Body of pancreas (tissue), 4 donors: ENCODE data around the gene TRPM2.

Source experiments
- POLR2A ChIP-seq, 3 donors: fragments of 450-650 bp; IDR thresholded peaks; one replicate each; pipeline ENCODE4 v1.6.1; 2016; ENCODE audit warnings: antibody characterized with exemption in 3 of 3, mild to moderate bottlenecking in 2 of 3
- TF ChIP-seq, protein P1 (sequence below), 7 experiments: fragments of 450-650 bp in 4 of 7; fragments of 200-600 bp in 3 of 7; sonication (generic) in 3 of 7; IDR thresholded peaks; one replicate each; pipeline ENCODE4 v1.5.1; 2016 to 2019; ENCODE audit warnings: antibody characterized with exemption in 7 of 7

DNA sequence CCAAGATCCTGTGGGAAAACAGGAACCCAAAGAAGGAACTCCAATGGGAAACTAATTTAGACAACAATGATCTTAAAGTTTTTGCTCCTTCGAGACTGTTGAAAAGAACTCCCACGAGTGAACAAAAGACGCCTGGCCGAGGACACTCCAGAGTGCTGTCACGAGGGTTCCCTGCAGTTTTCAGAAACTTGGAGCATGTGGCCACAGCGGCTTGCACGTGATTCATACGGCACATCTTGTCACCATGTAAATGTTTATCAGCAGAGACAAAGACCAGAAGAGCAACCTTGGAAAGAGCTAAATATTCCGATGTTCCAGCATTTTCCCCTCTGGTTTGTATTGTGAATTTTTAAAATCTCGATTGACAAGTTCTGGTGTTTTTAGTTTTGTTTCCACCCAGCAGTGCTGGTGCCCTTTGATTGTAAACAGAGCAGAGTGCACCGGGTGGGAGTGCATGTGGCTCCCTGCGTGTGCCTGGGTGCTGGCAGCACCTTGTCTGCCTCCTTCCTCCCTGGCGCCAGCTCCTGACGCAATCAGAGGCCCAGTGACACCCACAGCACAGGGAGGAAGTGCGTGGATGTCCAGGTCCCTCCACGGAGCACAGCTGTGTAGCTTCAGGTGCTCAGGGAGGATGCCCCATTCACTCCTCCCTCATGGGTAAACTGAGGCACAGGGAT, 124.8 kb downstream of the TRPM2 start:
- TF ChIP-seq, protein P1, sequence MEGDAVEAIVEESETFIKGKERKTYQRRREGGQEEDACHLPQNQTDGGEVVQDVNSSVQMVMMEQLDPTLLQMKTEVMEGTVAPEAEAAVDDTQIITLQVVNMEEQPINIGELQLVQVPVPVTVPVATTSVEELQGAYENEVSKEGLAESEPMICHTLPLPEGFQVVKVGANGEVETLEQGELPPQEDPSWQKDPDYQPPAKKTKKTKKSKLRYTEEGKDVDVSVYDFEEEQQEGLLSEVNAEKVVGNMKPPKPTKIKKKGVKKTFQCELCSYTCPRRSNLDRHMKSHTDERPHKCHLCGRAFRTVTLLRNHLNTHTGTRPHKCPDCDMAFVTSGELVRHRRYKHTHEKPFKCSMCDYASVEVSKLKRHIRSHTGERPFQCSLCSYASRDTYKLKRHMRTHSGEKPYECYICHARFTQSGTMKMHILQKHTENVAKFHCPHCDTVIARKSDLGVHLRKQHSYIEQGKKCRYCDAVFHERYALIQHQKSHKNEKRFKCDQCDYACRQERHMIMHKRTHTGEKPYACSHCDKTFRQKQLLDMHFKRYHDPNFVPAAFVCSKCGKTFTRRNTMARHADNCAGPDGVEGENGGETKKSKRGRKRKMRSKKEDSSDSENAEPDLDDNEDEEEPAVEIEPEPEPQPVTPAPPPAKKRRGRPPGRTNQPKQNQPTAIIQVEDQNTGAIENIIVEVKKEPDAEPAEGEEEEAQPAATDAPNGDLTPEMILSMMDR (IDR thresholded peaks at IDR 0.05): no peak
- no peak for TF ChIP-seq POLR2A (IDR thresholded peaks at IDR 0.05)
